Skeletal muscle tissue (tissue), 4 donors: ENCODE data around the gene BRPF1. TPM values are rescaled to one million over a fixed set of nuclear protein-coding genes. Genes with fewer than 3 reads are reported as not detected.
A peak's percentile ranks its signal among the peaks of the same experiment; 100 is the strongest.

Source experiments
- H3K27ac ChIP-seq: one replicate; pipeline ENCODE4 v1.7.0; 2013; ENCODE audit warnings: mild to moderate bottlenecking, low read depth, low read length, inconsistent platforms
- H3K27me3 ChIP-seq, 3 donors: one replicate each; pipeline ENCODE4 v1.7.0; 2013; ENCODE audit warnings: low read length in 3 of 3; ENCODE audit not compliant: control insufficient read depth in 3 of 3, insufficient read depth in 3 of 3
- H3K36me3 ChIP-seq, 3 donors: one replicate each; pipeline ENCODE4 v1.7.0; 2013; ENCODE audit warnings: low read length in 3 of 3; ENCODE audit not compliant: control insufficient read depth in 3 of 3, insufficient read depth in 3 of 3
- H3K4me1 ChIP-seq, 3 donors: one replicate each; pipeline ENCODE4 v1.7.0; 2013; ENCODE audit warnings: low read length in 3 of 3, mild to moderate bottlenecking in 3 of 3; ENCODE audit not compliant: control insufficient read depth in 3 of 3, insufficient read depth in 3 of 3
- H3K4me3 ChIP-seq, 3 donors: one replicate each; pipeline ENCODE4 v1.7.0; 2013; ENCODE audit warnings: low read length in 3 of 3
- H3K9ac ChIP-seq, 3 donors: one replicate each; pipeline ENCODE4 v1.7.0; 2013; ENCODE audit warnings: low read length in 3 of 3, mild to moderate bottlenecking in 3 of 3, moderate library complexity in 2 of 3, low read depth in 1 of 3
- H3K9me3 ChIP-seq, 3 donors: one replicate each; pipeline ENCODE4 v1.7.0; 2013; ENCODE audit warnings: low read length in 3 of 3; ENCODE audit not compliant: control insufficient read depth in 3 of 3
- total RNA-seq: library from RNA; depleted of rRNA; stranded (reverse); fragments of >200 nt; gene quantifications from one replicate; pipeline ENCODE4 v1.2.3, GENCODE V29; 2014
- donor health status: Osteomylitis.

BRPF1 gene
- total RNA-seq, 1 donor from 2014 or later, result 10.4 TPM

DNA sequence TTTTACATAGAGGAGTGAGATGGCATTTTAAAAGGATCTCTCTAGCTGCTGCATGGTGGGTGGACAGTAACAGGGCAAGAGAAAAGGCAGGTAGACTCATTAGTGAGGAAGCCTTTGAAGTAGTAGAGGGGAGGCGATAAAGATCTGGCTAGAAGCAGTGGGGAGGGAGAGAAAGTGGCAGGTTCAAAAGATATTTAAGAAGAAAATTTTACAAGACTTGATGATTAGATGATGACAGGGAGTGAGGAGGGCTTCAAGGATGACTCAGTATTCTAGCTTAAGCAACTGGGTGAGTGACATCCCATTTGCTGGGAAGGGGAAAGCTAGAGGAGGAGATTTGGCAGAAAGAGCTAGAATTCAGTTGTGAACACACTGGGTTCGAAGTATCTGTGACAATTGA is 3.8 kb upstream of the BRPF1 start:
- peaks cover 10 to 13% (median 11%) of the 10 kb centered on the region in 3 donors for H3K4me1 ChIP-seq
- H3K27me3 ChIP-seq, result no peaks in the 10 kb centered on the region
- no peaks in the 10 kb centered on the region for H3K36me3 ChIP-seq
- no peak overlapping the region for H3K9ac ChIP-seq
- no peak overlapping the region for H3K27ac ChIP-seq
- no peaks in the 10 kb centered on the region for H3K9me3 ChIP-seq
- no peak overlapping the region for H3K4me3 ChIP-seq

DNA sequence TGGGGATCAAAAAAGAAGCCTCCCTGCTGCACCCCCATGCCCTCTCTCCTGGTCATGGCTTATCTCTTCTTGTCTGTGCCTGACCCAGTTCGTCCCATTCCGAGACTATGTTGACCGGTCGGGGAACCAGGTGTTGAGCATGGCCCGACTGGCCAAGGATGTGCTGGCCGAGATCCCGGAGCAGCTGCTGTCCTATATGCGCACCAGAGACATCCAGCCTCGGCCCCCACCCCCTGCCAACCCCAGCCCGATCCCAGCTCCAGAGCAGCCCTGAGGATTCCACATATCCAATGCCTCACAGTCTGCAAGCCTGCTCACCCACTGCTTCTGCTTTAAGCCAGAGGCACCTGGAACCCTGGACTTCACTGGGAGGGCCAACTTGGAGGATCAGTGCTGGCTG is 2.1 kb upstream of the BRPF1 start:
- Histone ChIP-seq H3K4me1 (peaks cover 19 to 25% (median 24%) of the 10 kb centered on the region in 3 donors), H3K27me3 (no peaks in the 10 kb centered on the region), H3K36me3 (peaks cover 5 to 7% (median 6%) of the 10 kb centered on the region in 3 donors), H3K9me3 (no peaks in the 10 kb centered on the region), H3K4me3 (no peak overlapping the region), H3K9ac (no peak overlapping the region), H3K27ac (no peak overlapping the region)

DNA sequence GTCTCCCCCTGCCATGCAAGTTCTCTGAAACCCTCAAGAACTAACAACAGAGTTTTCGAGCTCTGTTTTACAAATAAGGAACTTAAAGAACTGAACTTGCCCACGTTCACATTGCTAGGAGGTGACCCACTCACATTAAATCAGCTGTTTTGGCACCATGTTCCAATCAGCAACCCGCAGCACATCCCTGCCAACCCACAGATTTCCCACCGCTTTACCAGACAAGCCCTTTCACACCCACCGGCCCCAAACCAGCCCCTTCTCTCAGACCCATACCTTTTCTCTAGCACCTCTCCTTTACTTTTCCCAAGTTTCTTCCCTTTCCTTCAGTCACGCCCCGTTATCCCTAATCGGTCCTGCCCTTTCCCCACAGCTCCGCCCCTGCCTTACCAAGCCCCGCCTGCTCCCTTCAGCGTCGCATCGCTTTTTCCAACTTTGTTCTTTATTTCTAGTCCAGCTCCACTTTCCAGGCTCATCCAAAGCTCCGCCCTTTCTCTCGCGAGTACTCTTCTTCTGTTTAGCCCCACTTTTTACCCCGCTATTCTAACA is 804 bp upstream of the BRPF1 start:
- Histone ChIP-seq H3K9me3 (no peaks in the 10 kb centered on the region), H3K27me3 (no peaks in the 10 kb centered on the region), H3K4me3 (peak overlapping the region; percentile 73 to 85 (median 82)), H3K36me3 (peaks cover 8 to 20% (median 16%) of the 10 kb centered on the region in 3 donors), H3K9ac (peak overlapping the region in 2 of 3 donors; percentile 55 to 58), H3K27ac (peak overlapping the region; percentile 97), H3K4me1 (peaks cover 20 to 25% (median 24%) of the 10 kb centered on the region in 3 donors)

DNA sequence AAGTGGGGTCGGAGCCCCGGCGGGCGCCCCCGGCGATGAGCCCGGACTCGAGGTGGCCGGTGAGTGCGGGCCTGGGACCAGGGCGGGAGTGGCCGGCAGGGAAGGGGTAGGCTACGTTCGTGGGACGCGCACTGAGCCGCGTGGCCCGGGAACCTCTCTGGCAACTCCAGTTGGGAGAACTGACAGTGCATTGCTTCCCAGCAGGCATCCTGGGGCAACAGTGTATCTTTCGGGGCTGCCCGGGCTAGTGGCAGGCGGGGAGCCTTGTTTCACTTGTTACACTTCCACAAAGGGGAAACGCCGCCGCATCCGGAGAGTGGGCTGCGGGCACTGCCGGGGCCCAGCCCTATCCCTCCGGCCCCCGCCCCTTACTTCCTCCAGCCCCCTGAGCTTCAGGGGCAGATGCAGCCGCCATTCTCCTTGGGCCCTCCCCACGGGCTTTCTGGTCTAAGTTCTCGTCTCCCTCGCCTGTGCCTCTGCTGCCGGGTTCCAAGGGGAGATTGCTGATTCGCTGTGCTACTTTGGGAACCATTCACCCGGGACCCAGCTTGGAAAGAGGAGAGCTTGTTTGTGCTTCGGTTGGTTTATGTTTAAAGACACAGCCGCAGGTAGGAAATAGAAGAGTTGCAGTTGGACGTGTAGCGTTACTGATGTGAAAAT is 675 bp downstream of the BRPF1 start:
- Histone ChIP-seq H3K27ac (peak overlapping the region; percentile 97), H3K9ac (peak overlapping the region; percentile 97 to 99 (median 98)), H3K36me3 (peaks cover 18 to 32% (median 29%) of the 10 kb centered on the region in 3 donors), H3K4me1 (peaks cover 21 to 29% (median 24%) of the 10 kb centered on the region in 3 donors), H3K9me3 (no peaks in the 10 kb centered on the region), H3K27me3 (no peaks in the 10 kb centered on the region), H3K4me3 (peak overlapping the region; percentile 88 to 90 (median 89))

DNA sequence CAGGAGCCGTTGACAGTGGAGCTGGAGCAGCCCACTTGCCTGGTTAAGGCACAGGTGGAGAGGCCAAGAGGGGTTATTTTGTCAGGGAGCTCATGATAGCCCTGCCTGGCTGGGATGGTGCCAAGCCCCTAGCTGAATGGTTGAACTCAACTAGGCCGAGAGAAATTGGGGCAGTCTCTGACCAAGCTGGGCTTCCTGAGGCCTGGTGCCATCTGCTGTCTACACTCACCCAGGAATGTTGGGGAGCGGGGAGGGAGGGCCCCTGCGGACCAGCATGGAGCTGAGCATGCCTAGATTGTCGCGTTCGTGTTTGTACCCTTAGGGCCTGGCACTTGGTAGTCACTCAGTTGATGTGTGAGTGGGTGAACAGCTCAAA is 1.2 kb downstream of the BRPF1 start:
- H3K27me3 ChIP-seq, result no peaks in the 10 kb centered on the region
- peak overlapping the region; percentile 97 to 99 (median 98) for H3K9ac ChIP-seq
- H3K4me1 ChIP-seq, result peaks cover 21 to 29% (median 24%) of the 10 kb centered on the region in 3 donors
- H3K27ac ChIP-seq, result no peak overlapping the region
- peak overlapping the region; percentile 88 to 90 (median 89) for H3K4me3 ChIP-seq
- peaks cover 21 to 36% (median 33%) of the 10 kb centered on the region in 3 donors for H3K36me3 ChIP-seq
- H3K9me3 ChIP-seq, result no peaks in the 10 kb centered on the region

DNA sequence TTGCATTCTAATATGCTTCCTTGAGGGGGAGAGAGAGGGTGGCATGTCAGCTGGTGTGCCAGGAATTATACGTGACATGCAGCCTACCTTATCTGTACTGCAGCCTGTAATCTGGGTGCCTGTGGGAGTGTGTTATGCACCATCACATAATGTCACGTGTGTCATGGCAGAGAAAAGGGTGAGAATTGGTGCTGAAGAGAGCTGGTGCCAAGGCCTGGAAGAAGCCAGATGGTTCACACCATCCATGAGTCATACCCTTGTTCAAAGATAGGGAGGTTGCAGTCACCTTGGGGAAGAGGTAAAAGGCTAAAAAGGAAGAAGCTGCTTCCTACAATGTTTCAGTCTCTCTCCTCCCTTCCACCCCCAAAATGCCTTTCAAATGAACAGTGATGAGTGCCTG is 5.3 kb downstream of the BRPF1 start:
- no peaks in the 10 kb centered on the region for H3K27me3 ChIP-seq
- H3K36me3 ChIP-seq, result peaks cover 59 to 76% (median 74%) of the 10 kb centered on the region in 3 donors
- H3K9me3 ChIP-seq, result no peaks in the 10 kb centered on the region
- no peak overlapping the region for H3K27ac ChIP-seq
- H3K9ac ChIP-seq, result no peak overlapping the region
- peaks cover 16 to 23% (median 20%) of the 10 kb centered on the region in 3 donors for H3K4me1 ChIP-seq
- H3K4me3 ChIP-seq, result no peak overlapping the region

DNA sequence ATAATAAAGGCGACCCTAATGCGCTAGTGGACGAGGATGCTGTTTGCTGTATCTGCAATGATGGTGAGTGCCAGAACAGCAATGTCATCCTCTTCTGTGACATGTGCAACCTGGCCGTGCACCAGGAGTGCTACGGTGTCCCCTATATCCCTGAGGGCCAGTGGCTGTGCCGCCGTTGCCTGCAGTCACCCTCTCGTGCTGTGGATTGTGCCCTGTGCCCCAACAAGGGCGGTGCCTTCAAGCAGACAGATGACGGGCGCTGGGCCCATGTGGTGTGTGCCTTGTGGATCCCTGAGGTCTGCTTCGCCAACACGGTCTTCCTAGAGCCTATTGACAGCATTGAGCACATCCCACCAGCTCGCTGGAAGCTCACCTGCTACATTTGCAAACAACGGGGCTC is 7.6 kb downstream of the BRPF1 start:
- no peak overlapping the region for H3K27ac ChIP-seq
- H3K4me3 ChIP-seq, result no peak overlapping the region
- no peak overlapping the region for H3K9ac ChIP-seq
- H3K36me3 ChIP-seq, result peaks cover 81 to 95% (median 95%) of the 10 kb centered on the region in 3 donors
- H3K27me3 ChIP-seq, result no peaks in the 10 kb centered on the region
- no peaks in the 10 kb centered on the region for H3K9me3 ChIP-seq
- peaks cover 1 to 3% (median 2%) of the 10 kb centered on the region in 3 donors for H3K4me1 ChIP-seq

DNA sequence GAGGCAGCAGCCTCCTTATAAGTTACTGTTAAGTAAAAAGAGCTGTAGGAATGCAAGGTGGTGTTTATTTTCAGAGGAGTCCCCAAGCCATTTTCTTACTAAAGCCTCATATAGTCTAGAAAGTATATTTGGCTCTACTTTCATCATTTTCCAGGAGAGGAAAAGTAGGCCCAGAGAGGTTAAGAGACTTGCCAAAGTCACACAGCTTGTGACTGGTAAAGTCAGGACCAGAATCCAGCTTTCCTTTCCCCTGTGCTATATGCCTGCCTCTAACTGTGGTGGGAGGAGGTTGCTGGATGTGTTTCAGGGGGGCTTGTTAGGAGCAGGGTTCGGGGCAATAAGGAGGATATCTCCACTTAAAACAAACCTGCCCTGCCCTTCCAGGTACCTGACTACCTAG is 11.0 kb downstream of the BRPF1 start:
- Histone ChIP-seq H3K4me1 (no peaks in the 10 kb centered on the region), H3K9ac (no peak overlapping the region), H3K36me3 (peaks cover 98 to 100% (median 98%) of the 10 kb centered on the region in 3 donors)

DNA sequence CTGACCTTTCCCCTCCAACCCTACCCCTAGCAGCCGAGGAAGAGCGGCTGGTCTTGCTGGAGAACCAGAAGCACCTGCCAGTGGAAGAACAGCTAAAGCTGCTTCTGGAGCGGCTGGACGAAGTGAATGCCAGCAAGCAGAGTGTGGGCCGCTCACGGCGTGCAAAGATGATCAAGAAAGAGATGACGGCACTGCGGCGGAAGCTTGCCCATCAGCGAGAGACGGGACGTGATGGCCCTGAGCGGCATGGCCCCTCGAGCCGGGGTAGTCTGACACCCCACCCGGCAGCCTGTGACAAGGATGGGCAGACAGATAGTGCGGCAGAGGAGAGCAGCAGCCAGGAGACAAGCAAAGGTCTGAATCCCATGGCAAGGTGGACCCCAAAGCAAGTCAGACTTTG is 12.0 kb downstream of the BRPF1 start:
- Histone ChIP-seq H3K9ac (no peak overlapping the region), H3K36me3 (peaks cover 96 to 99% (median 98%) of the 10 kb centered on the region in 3 donors), H3K27ac (no peak overlapping the region), H3K27me3 (no peaks in the 10 kb centered on the region), H3K4me3 (no peak overlapping the region), H3K4me1 (no peaks in the 10 kb centered on the region), H3K9me3 (no peaks in the 10 kb centered on the region)

More for the DNA sequence above, 11.0 kb downstream of the BRPF1 start:
- H3K27me3 ChIP-seq, result no peaks in the 10 kb centered on the region
- H3K9me3 ChIP-seq, result no peaks in the 10 kb centered on the region
- H3K27ac ChIP-seq, result no peak overlapping the region
- no peak overlapping the region for H3K4me3 ChIP-seq

DNA sequence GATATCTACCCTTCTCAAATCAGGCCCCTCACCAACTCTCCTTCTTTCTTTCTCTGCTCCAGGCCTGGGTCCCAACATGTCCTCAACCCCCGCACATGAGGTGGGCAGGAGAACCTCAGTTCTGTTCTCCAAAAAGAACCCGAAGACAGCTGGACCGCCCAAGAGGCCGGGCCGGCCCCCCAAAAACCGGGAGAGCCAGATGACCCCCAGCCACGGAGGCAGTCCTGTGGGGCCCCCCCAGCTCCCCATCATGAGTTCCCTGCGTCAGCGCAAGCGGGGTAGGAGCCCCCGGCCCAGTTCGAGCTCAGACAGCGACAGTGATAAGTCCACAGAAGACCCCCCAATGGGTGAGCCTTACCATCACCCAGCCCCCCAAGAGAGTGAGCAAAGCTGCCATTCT is 12.6 kb downstream of the BRPF1 start:
- Histone ChIP-seq H3K9me3 (no peaks in the 10 kb centered on the region), H3K36me3 (peaks cover 91 to 94% (median 91%) of the 10 kb centered on the region in 3 donors)

More for the DNA sequence above, 12.6 kb downstream of the BRPF1 start:
- Histone ChIP-seq H3K4me1 (peaks cover 3% of the 10 kb centered on the region in 3 donors), H3K4me3 (no peak overlapping the region), H3K27ac (no peak overlapping the region), H3K9ac (no peak overlapping the region), H3K27me3 (no peaks in the 10 kb centered on the region)
